SK-N-DZ (cell line): ENCODE measurements around the gene ADPRHL1.

Experiments
- DNase-seq: peaks from one replicate; pipeline ENCODE4 v3.0.0-alpha.2; 2015; ENCODE audit warnings: low spot score
- small RNA-seq, 2 experiments: library from RNA; depleted of rRNA; stranded (forward); fragments of <200 nt; gene quantifications; one replicate each; pipeline ENCODE3, GENCODE V24; 2014

Gene ADPRHL1

GRCh38 chr13:113351514-113352026, 101.7 kb downstream of the ADPRHL1 start:
- no peak for DNase-seq

GRCh38 chr13:113350938-113351335, 102.4 kb downstream of the ADPRHL1 start:
- no peak for DNase-seq

GRCh38 chr13:113350065-113350937, 103.0 kb downstream of the ADPRHL1 start:
- DNase-seq: no peak

Small RNA genes lying within 50 kb of the gene (small RNA-seq; reads per million reads assigned to genes)
- 0 to 0.18 reads per million in 2 experiments for gene RNU1-16P
